Panc1 (cell line): ENCODE measurements around the gene SENP5. TPM values are rescaled to one million over a fixed set of nuclear protein-coding genes. Genes with fewer than 3 reads are reported as not detected.

Experiments used
- ATAC-seq: fragments of 200-7000 bp; cut with Tn5 transposase; 2 replicates; pipeline ENCODE4 v1.9.1; 2020; ENCODE audit warnings: mild to moderate bottlenecking, moderate library complexity
- BruUV-seq: library from RNA; stranded (reverse); fragments of 400-500 nt; replicated peaks from 2 replicates; lab custom pipeline; 2021; lab: Mats Ljungman, UMichigan
- CTCF ChIA-PET: fragments of 300-600 bp; sonication (Branson Sonifier 250); formaldehyde crosslinking; loops from one replicate; lab custom pipeline; 2022; ENCODE audit warnings: antibody characterized with exemption; lab: Charles Lee
- POLR2A ChIA-PET: fragments of 300-600 bp; sonication (Branson Sonifier 250); formaldehyde crosslinking; loops from one replicate; lab custom pipeline; 2022; ENCODE audit warnings: antibody characterized with exemption; lab: Charles Lee
- DNase-seq: peaks from one replicate; pipeline ENCODE4 v3.0.0-alpha.2; 2010; ENCODE audit warnings: low read depth, low spot score
- H3K27ac ChIP-seq: 2 replicates; pipeline ENCODE4 v1.5.1; 2011; ENCODE audit warnings: mild to moderate bottlenecking, low read length, inconsistent platforms
- H3K27me3 ChIP-seq: fragments of 200-500 bp; sonication (Bioruptor generic); 2 replicates; pipeline ENCODE4 v1.6.0; 2014; ENCODE audit warnings: low read length, inconsistent platforms; ENCODE audit not compliant: control insufficient read depth, insufficient read depth
- H3K36me3 ChIP-seq: fragments of 200-500 bp; sonication (Bioruptor generic); 2 replicates; pipeline ENCODE4 v1.5.1; 2014; ENCODE audit warnings: inconsistent platforms, mild to moderate bottlenecking, low read length, moderate library complexity; ENCODE audit not compliant: control insufficient read depth, insufficient read depth
- H3K4me1 ChIP-seq: 2 replicates; pipeline ENCODE4 v1.5.1; 2011; ENCODE audit warnings: inconsistent platforms, mild to moderate bottlenecking, low read length, moderate library complexity; ENCODE audit not compliant: control insufficient read depth, insufficient read depth
- H3K4me3 ChIP-seq, 2 experiments: 2 replicates each; pipeline ENCODE4 v1.5.1; 2011 to 2012; ENCODE audit warnings: low read depth in 2 of 2, low read length in 2 of 2, mild to moderate bottlenecking in 2 of 2, inconsistent platforms in 1 of 2, moderate library complexity in 1 of 2
- H3K9me3 ChIP-seq: fragments of 200-500 bp; sonication (Bioruptor generic); 2 replicates; pipeline ENCODE4 v1.5.1; 2014; ENCODE audit warnings: low read depth, mild to moderate bottlenecking, inconsistent platforms, low read length, moderate library complexity; ENCODE audit not compliant: control insufficient read depth, insufficient read depth
- CTCF ChIP-seq: fragments of 450-650 bp; IDR thresholded peaks from 2 replicates; pipeline ENCODE4 v1.5.1; 2017; ENCODE audit warnings: mild to moderate bottlenecking
- POLR2AphosphoS5 ChIP-seq: IDR thresholded peaks from 2 replicates; pipeline ENCODE4 v1.6.1; 2012; ENCODE audit warnings: mild to moderate bottlenecking, low read depth, low read length, moderate library complexity
- REST ChIP-seq, 2 experiments: IDR thresholded peaks; 2 replicates each; pipeline ENCODE4 v1.6.1; 2011 to 2012; ENCODE audit warnings: low read depth in 2 of 2, control low read depth in 1 of 2, low read length in 1 of 2, mild to moderate bottlenecking in 1 of 2, moderate library complexity in 1 of 2; ENCODE audit not compliant: insufficient read depth in 1 of 2
- SIN3A ChIP-seq: IDR thresholded peaks from 2 replicates; pipeline ENCODE4 v1.6.1; 2012; ENCODE audit warnings: low read depth, mild to moderate bottlenecking, low read length, moderate library complexity, borderline replicate concordance; ENCODE audit not compliant: insufficient read depth
- TCF7L2 ChIP-seq: IDR thresholded peaks from 2 replicates; pipeline ENCODE4 v1.6.1; 2011; ENCODE audit warnings: mild to moderate bottlenecking, low read depth, low read length, inconsistent platforms
- in situ Hi-C: cut with HindIII; loops from 2 replicates; pipeline ENCODE4 v1.10.0; 2016; ENCODE audit warnings: low sequenced_read_pairs, low pct_unique_long_range_greater_than_20kb
- intact Hi-C: fragments of 100-400 bp; cut with micrococcal nuclease; formaldehyde crosslinking; loops from one replicate; pipeline ENCODE4 v1.10.0; 2022; ENCODE audit not compliant: unreplicated experiment
- total RNA-seq: library from RNA; stranded (reverse); gene quantifications from one replicate; pipeline ENCODE4 v1.2.1, GENCODE V29; 2021; ENCODE audit not compliant: unreplicated experiment

Gene SENP5
- total RNA-seq, 1 experiment from 2014 or later = 40.0 TPM

DNA sequence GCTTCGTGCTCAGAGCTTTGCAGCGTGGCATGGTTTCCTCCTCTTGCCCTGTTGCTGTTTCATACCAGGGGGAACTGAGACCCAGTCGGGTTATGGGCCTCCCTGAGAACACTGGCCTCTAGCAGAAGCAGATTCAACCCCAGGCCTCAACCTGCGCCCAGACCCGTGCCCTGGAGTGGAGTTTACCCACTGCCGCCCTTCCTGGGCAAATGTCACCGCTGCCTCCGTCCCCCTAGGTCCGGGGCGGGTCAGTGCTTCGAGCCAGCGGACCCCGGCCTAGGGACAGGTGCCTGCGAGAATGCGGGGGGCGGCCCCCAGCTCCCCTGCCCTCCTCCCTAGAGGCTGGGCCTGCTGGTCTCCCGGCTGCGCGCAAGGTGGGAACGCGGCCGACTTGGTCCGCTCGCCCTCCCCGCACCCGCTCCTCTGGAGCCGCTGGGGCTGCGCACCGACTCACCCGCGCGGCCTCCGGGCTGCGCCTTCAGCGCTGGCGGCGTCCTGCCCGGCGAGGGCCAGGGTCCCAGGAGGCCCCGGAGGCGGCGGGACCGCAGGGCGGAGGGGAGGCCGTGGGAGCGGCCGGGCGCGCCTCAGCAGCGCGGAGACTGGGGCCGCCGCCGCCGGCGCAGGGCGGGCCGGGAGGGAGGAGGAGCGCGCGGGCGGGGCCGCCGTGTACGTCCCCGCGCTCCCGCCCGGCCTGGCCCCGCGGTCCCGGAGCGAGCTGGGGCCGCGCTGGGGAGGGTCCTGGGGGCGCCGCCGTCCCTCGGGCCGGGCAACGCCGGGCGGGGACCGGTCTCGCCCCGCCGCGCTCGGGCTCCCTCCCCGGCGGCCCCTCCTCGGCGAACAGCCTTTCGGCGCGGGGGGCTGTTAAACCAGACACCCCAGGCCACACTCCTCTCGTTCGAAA, 100.8 kb downstream of the SENP5 start, which contains the start of gene PIGZ:
TSS of gene PIGZ (minus strand) at position 601 of the 901 bp plus-strand sequence. CDS start 16,802 bp downstream, outside the sequence.
- POLR2A ChIA-PET = interaction anchor here (0.7 kb wide), 1 partner anchor 11 kb away, joined by 3 read pairs; no protein-coding TSS in a partner anchor

DNA sequence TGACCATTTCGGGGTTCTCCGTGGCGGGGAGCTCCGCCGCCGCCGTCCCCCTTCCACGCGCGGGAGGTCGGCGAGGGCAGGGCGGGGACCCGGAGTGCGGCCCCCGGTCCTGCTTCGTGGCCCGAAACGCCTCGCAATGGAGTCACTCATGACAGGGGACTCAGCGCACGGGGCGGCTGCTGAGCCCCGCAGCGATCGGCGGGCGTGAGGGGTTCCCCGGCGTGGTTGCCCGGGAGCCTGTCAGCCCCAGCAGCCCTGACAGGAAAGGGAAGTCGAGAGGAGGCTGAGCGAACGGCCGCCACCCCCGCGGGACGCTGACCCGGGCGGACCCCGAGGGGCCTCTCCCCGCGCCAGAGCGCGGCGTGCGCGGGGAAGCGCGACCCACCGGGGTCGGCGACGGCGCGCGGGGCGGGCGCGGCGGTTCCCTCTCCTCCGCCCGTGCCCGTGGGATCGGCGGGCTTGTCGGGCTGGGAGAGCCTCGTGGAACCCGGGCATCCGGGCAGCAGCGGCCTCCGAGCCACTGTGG, 101.5 kb downstream of the SENP5 start:
- ATAC-seq = peak; percentile 72
- intact Hi-C loops (no loop called here), in situ Hi-C loops (no loop called here)
- no peaks in the 10 kb centered on the region for H3K27me3 ChIP-seq
- H3K4me1 ChIP-seq = peaks cover 12% of the 10 kb centered on the region
- H3K36me3 ChIP-seq = no peaks in the 10 kb centered on the region
- no peaks in the 10 kb centered on the region for H3K9me3 ChIP-seq
- TF ChIP-seq TCF7L2 (no peak), REST (IDR thresholded peaks at IDR 0.05; ENCODE audit: insufficient read depth in 1 of 2, low read depth in 2 of 2, low read length in 1 of 2) (no peak), POLR2AphosphoS5 (no peak), SIN3A (no peak; the same call in 1 of the 2 replicates), CTCF (no peak)
- no TSS peak for BruUV-seq
- ChIA-PET CTCF (interaction anchor here (0.6 to 1.3 kb wide), 2 partner anchors 60 to 359 kb away, joined by 3 read pairs; no protein-coding TSS in a partner anchor), POLR2A (interaction anchor here (0.7 kb wide), 1 partner anchor 11 kb away, joined by 3 read pairs; no protein-coding TSS in a partner anchor)
- H3K4me3 ChIP-seq = peak overlapping the region; percentile 52 to 72
- no peak for DNase-seq
- H3K27ac ChIP-seq = peak overlapping the region; percentile 34; the same call in 1 of the 2 replicates

More for the DNA sequence above, 100.8 kb downstream of the SENP5 start, which contains the start of gene PIGZ:
- no peak for DNase-seq
- Histone ChIP-seq H3K4me3 (peak within 1 kb of the TSS; percentile 63 to 72), H3K36me3 (no peaks in the 10 kb centered on the region), H3K27me3 (no peaks in the 10 kb centered on the region), H3K4me1 (peaks cover 12% of the 10 kb centered on the region), H3K9me3 (no peaks in the 10 kb centered on the region), H3K27ac (peak within 1 kb of the TSS; percentile 73)
- peak; percentile 90 for ATAC-seq
- in situ Hi-C loops (no loop called here), intact Hi-C loops (no loop called here)
- CTCF ChIA-PET = interaction anchor here (0.6 kb wide), 1 partner anchor 358 kb away, joined by 3 read pairs; no protein-coding TSS in a partner anchor
- TF ChIP-seq POLR2AphosphoS5 = no peak
- TF ChIP-seq SIN3A = peak; percentile 84; the same call in 1 of the 2 replicates
- no TSS peak for BruUV-seq
